ENCODE results near the gene ITGB7. TPM values are rescaled to one million over a fixed set of nuclear protein-coding genes. Genes with fewer than 3 reads are reported as not detected.

ITGB7 gene
- total and polyA plus RNA-seq, 9 of the 15 experiments (the other 6 are each of a cell fraction or from before 2014, with no cell fraction given), result 0.06 to 2.0 (median 0.67) TPM

- TF ChIP-seq NR4A1 (CRISPR knock-in tag; IDR thresholded peaks at IDR 0.05), result no peak
- TF ChIP-seq NR4A1 (tag; IDR thresholded peaks at IDR 0.05), result no peak
- TF ChIP-seq C11orf30 (IDR thresholded peaks at IDR 0.05; ENCODE audit: low read depth), result peak; percentile 48
- TF ChIP-seq FOXK2 (conservative IDR thresholded peaks at IDR 0.05 in 1 of 2, IDR thresholded peaks at IDR 0.05 in 1 of 2; ENCODE audit: low read depth in 2 of 2), result peak; percentile 82 to 83
- TF ChIP-seq GABPB1 (CRISPR knock-in tag; IDR thresholded peaks at IDR 0.05), result no peak
- TF ChIP-seq NCOA6 (IDR thresholded peaks at IDR 0.05), result no peak
- peak; percentile 22; the same call in 1 of the 2 replicates for TF ChIP-seq TAL1 (IDR thresholded peaks at IDR 0.05)
- no peak for TF ChIP-seq ARID3A (IDR thresholded peaks at IDR 0.05; ENCODE audit: borderline replicate concordance, low read depth, low read length)
- peak; percentile 61 for TF ChIP-seq DPF2 (IDR thresholded peaks at IDR 0.05)
- no peak for TF ChIP-seq ZNF655 (CRISPR knock-in tag; IDR thresholded peaks at IDR 0.05)
- no peak for TF ChIP-seq ATF4 (CRISPR knock-in tag; IDR thresholded peaks at IDR 0.05)
- no peak for TF ChIP-seq AFF1 (IDR thresholded peaks at IDR 0.05; ENCODE audit: low read depth in 1 of 2, partially characterized antibody in 2 of 2)
- peak; percentile 44; the same call in 1 of the 2 replicates for TF ChIP-seq SMARCA4 (IDR thresholded peaks at IDR 0.05)
- 0 out of 2 replicates have a peak, but pooled peaks have one; percentile 5 for TF ChIP-seq ZNF384 (IDR thresholded peaks at IDR 0.05; ENCODE audit: low read depth, low read length)
- TF ChIP-seq TSHZ1 (CRISPR knock-in tag; IDR thresholded peaks at IDR 0.05), result no peak
- TF ChIP-seq TRIM25 (IDR thresholded peaks at IDR 0.05; ENCODE audit: borderline replicate concordance), result no peak
Observed at GRCh38 chr12:53143355-53143754, 63.7 kb downstream of the ITGB7 start (continued).
